ENCODE results near the gene SPRTN.

SPRTN gene

GRCh38 chr1:231338270-231339128 lies at the start of gene SPRTN:
SPRTN (plus strand) TSS chr1:231338293; CDS start chr1:231338384, 91 bp downstream.
- DNase-seq (ENCODE audit: low read depth in 2 of 2) = no peak

- no peak for DNase-seq (ENCODE audit: low read depth in 2 of 2)
These were observed 42.2 kb upstream of the SPRTN start for GRCh38 chr1:231295938-231296337.

- DNase-seq (ENCODE audit: low read depth in 2 of 2) = no peak
These were observed 36.1 kb upstream of the SPRTN start for GRCh38 chr1:231301990-231302389.

GRCh38 chr1:231310391-231310934 lies 27.6 kb upstream of the SPRTN start:
- no peak for DNase-seq (ENCODE audit: low read depth in 2 of 2)

GRCh38 chr1:231311720-231312431 lies 26.2 kb upstream of the SPRTN start:
- no peak for DNase-seq (ENCODE audit: low read depth in 2 of 2)

GRCh38 chr1:231312432-231312788 lies 25.7 kb upstream of the SPRTN start:
- no peak for DNase-seq (ENCODE audit: low read depth in 2 of 2)

GRCh38 chr1:231313661-231314060 lies 24.4 kb upstream of the SPRTN start:
- no peak for DNase-seq (ENCODE audit: low read depth in 2 of 2)

- DNase-seq (ENCODE audit: low read depth in 2 of 2) = peak; percentile 12 to 24
These were observed 22.2 kb upstream of the SPRTN start for GRCh38 chr1:231315887-231316286.

- DNase-seq (ENCODE audit: low read depth in 2 of 2) = no peak
These were observed 20.6 kb upstream of the SPRTN start for GRCh38 chr1:231317306-231318014.

- DNase-seq (ENCODE audit: low read depth in 2 of 2) = no peak
These were observed 20.1 kb upstream of the SPRTN start for GRCh38 chr1:231318015-231318355.

GRCh38 chr1:231318568-231318967 lies 19.5 kb upstream of the SPRTN start:
- no peak for DNase-seq (ENCODE audit: low read depth in 2 of 2)

GRCh38 chr1:231319080-231319479 lies 19.0 kb upstream of the SPRTN start:
- DNase-seq (ENCODE audit: low read depth in 2 of 2) = no peak

- DNase-seq (ENCODE audit: low read depth in 2 of 2) = no peak
These were observed 15.1 kb upstream of the SPRTN start for GRCh38 chr1:231322880-231323530.

- no peak for DNase-seq (ENCODE audit: low read depth in 2 of 2)
These were observed 13.4 kb upstream of the SPRTN start for GRCh38 chr1:231324660-231325059.

- no peak for DNase-seq (ENCODE audit: low read depth in 2 of 2)
These were observed 11.8 kb upstream of the SPRTN start for GRCh38 chr1:231326248-231326647.

- no peak for DNase-seq (ENCODE audit: low read depth in 2 of 2)
These were observed 10.5 kb upstream of the SPRTN start for GRCh38 chr1:231327617-231328016.

GRCh38 chr1:231329483-231329882 lies 8.6 kb upstream of the SPRTN start:
- no peak for DNase-seq (ENCODE audit: low read depth in 2 of 2)

- DNase-seq (ENCODE audit: low read depth in 2 of 2) = no peak
These were observed 5.3 kb upstream of the SPRTN start for GRCh38 chr1:231332761-231333160.

GRCh38 chr1:231334079-231334666 lies 3.9 kb upstream of the SPRTN start:
- no peak for DNase-seq (ENCODE audit: low read depth in 2 of 2)

- no peak for DNase-seq (ENCODE audit: low read depth in 2 of 2)
These were observed 3.1 kb upstream of the SPRTN start for GRCh38 chr1:231334952-231335351.
